GM21576 (cell line): Measurements from ENCODE around the gene HPN.

Experiments
- ATAC-seq: cut with Tn5 transposase; IDR thresholded peaks from one replicate; pipeline ENCODE4 v1.9.1; 2021; ENCODE audit warnings: mild to moderate bottlenecking, moderate library complexity; ENCODE audit not compliant: unreplicated experiment

The HPN gene

GRCh38 chr19:35080613-35081170, 39.2 kb downstream of the HPN start:
- ATAC-seq, result no peak

- ATAC-seq, result no peak
Measured at GRCh38 chr19:35081201-35081600, 39.7 kb downstream of the HPN start.

- ATAC-seq, result no peak
Measured at GRCh38 chr19:35083691-35084508, 42.4 kb downstream of the HPN start.

GRCh38 chr19:35084509-35084762, 42.9 kb downstream of the HPN start:
- no peak for ATAC-seq

- ATAC-seq, result no peak
Measured at GRCh38 chr19:35085947-35086346, 44.4 kb downstream of the HPN start.

- no peak for ATAC-seq
Measured at GRCh38 chr19:35086455-35086854, 44.9 kb downstream of the HPN start.

GRCh38 chr19:35087393-35087792, 45.9 kb downstream of the HPN start:
- ATAC-seq, result no peak

GRCh38 chr19:35088131-35088913, 46.8 kb downstream of the HPN start:
- no peak for ATAC-seq

- ATAC-seq, result no peak
Measured at GRCh38 chr19:35089554-35089953, 48.0 kb downstream of the HPN start.

GRCh38 chr19:35090160-35090505, 48.6 kb downstream of the HPN start:
- ATAC-seq, result no peak

GRCh38 chr19:35090506-35091214, 49.1 kb downstream of the HPN start:
- no peak for ATAC-seq

GRCh38 chr19:35093430-35093829, 51.9 kb downstream of the HPN start:
- ATAC-seq, result no peak

- no peak for ATAC-seq
Measured at GRCh38 chr19:35093941-35094647, 52.6 kb downstream of the HPN start.

GRCh38 chr19:35094656-35095055, 53.1 kb downstream of the HPN start:
- no peak for ATAC-seq

GRCh38 chr19:35095667-35096368, 54.3 kb downstream of the HPN start:
- no peak for ATAC-seq

- ATAC-seq, result no peak
Measured at GRCh38 chr19:35098413-35099049, 57.0 kb downstream of the HPN start.

GRCh38 chr19:35099155-35099896, 57.8 kb downstream of the HPN start:
- ATAC-seq, result no peak

GRCh38 chr19:35099897-35100275, 58.4 kb downstream of the HPN start:
- ATAC-seq, result no peak
